NCI-H1436 (cell line): ENCODE data around the gene OXNAD1.

Experiments used
- DNase-seq: peaks from one replicate; lab custom pipeline; 2025; lab: John Stamatoyannopoulos, UW

Gene OXNAD1

GRCh38 chr3:16264708-16265454, at the start of gene OXNAD1, which contains the start of gene DPH3:
OXNAD1 (plus strand) TSS chr3:16265212; CDS start chr3:16270953, 5,741 bp downstream.
DPH3 (minus strand) TSS chr3:16264943; CDS start chr3:16264876, 67 bp downstream.
- DNase-seq = peak; percentile 93

- no peak for DNase-seq
Measured at GRCh38 chr3:16216373-16216935, 48.6 kb upstream of the OXNAD1 start.

- DNase-seq = no peak
Measured at GRCh38 chr3:16219777-16220176, 45.2 kb upstream of the OXNAD1 start.

GRCh38 chr3:16221990-16222389, 43.0 kb upstream of the OXNAD1 start:
- no peak for DNase-seq

- DNase-seq = no peak
Measured at GRCh38 chr3:16222547-16222946, 42.5 kb upstream of the OXNAD1 start.

GRCh38 chr3:16224325-16224724, 40.7 kb upstream of the OXNAD1 start:
- no peak for DNase-seq

- DNase-seq = no peak
Measured at GRCh38 chr3:16227566-16227965, 37.4 kb upstream of the OXNAD1 start.

- no peak for DNase-seq
Measured at GRCh38 chr3:16229681-16230080, 35.3 kb upstream of the OXNAD1 start.

- no peak for DNase-seq
Measured at GRCh38 chr3:16231983-16232382, 33.0 kb upstream of the OXNAD1 start.

- DNase-seq = no peak
Measured at GRCh38 chr3:16233806-16234205, 31.2 kb upstream of the OXNAD1 start.

GRCh38 chr3:16234281-16234680, 30.7 kb upstream of the OXNAD1 start:
- DNase-seq = no peak

- no peak for DNase-seq
Measured at GRCh38 chr3:16236030-16236639, 28.9 kb upstream of the OXNAD1 start.

GRCh38 chr3:16236856-16237393, 28.1 kb upstream of the OXNAD1 start:
- DNase-seq = no peak

- no peak for DNase-seq
Measured at GRCh38 chr3:16239086-16239770, 25.8 kb upstream of the OXNAD1 start.

GRCh38 chr3:16239780-16240179, 25.2 kb upstream of the OXNAD1 start:
- DNase-seq = no peak

- DNase-seq = no peak
Measured at GRCh38 chr3:16240229-16241023, 24.6 kb upstream of the OXNAD1 start.

GRCh38 chr3:16241225-16241624, 23.8 kb upstream of the OXNAD1 start:
- DNase-seq = no peak

GRCh38 chr3:16242177-16242576, 22.8 kb upstream of the OXNAD1 start:
- DNase-seq = no peak

- DNase-seq = no peak
Measured at GRCh38 chr3:16243706-16244490, 21.1 kb upstream of the OXNAD1 start.

- no peak for DNase-seq
Measured at GRCh38 chr3:16245609-16246008, 19.4 kb upstream of the OXNAD1 start.
